Activated CD8-positive, alpha-beta memory T cell treated with anti-CD3 and anti-CD28 coated beads for 36 hours (primary cell): ENCODE data around the gene ELP5. TPM values are rescaled to one million over a fixed set of nuclear protein-coding genes. Genes with fewer than 3 reads are reported as not detected.

ENCODE experiments used
- CTCF ChIA-PET: fragments of 350-600 bp; sonication (Branson Sonifier 250); formaldehyde crosslinking; loops from one replicate; lab custom pipeline; 2021; ENCODE audit warnings: antibody characterized with exemption; lab: Charles Lee
- POLR2A ChIA-PET: fragments of 350-600 bp; sonication (Branson Sonifier 250); formaldehyde crosslinking; loops from one replicate; lab custom pipeline; 2021; ENCODE audit warnings: antibody characterized with exemption; lab: Charles Lee
- total RNA-seq, 2 experiments: library from RNA; stranded (reverse); gene quantifications; one replicate each; pipeline ENCODE4 v1.2.3, GENCODE V29; 2021

ELP5 gene
- total RNA-seq, 2 experiments from 2014 or later = 107 to 110 TPM

GRCh38 chr17:7226721-7227710 is 25.0 kb upstream of the ELP5 start:
- CTCF ChIA-PET = no interaction called here
- POLR2A ChIA-PET = no interaction called here

GRCh38 chr17:7228920-7229319 is 23.1 kb upstream of the ELP5 start:
- CTCF ChIA-PET = no interaction called here
- POLR2A ChIA-PET = interaction anchor here (0.7 to 1.5 kb wide), 2 partner anchors 9 to 16 kb away, joined by 3 to 6 read pairs; partner anchors contain the start of genes ACADVL and DLG4

- POLR2A ChIA-PET = interaction anchor here (0.6 to 1.5 kb wide), 3 partner anchors 9 to 427 kb away, joined by 3 to 6 read pairs (median 3); partner anchors contain the start of genes ACADVL and DLG4
- CTCF ChIA-PET = no interaction called here
Observed at GRCh38 chr17:7229504-7229903, 22.5 kb upstream of the ELP5 start.

GRCh38 chr17:7232114-7232513 is 19.9 kb upstream of the ELP5 start:
- ChIA-PET CTCF (interaction anchor here (0.8 to 1.5 kb wide), 2 partner anchors 12 to 186 kb away, joined by 3 to 7 read pairs; partner anchors contain the start of gene ACADVL), POLR2A (interaction anchor here (1.1 kb wide), 1 partner anchor 11 kb away, joined by 3 read pairs; no protein-coding TSS in a partner anchor)

GRCh38 chr17:7233701-7234082 is 18.3 kb upstream of the ELP5 start:
- ChIA-PET CTCF (interaction anchor here (0.6 to 1.6 kb wide), 4 partner anchors 13 to 63 kb away, joined by 4 to 7 read pairs (median 4); partner anchors contain the start of gene ACADVL), POLR2A (interaction anchor here (1.1 to 1.7 kb wide), 3 partner anchors 11 to 14 kb away, joined by 4 to 11 read pairs (median 5); partner anchors contain the start of genes ACADVL and DLG4)

GRCh38 chr17:7234083-7234951 is 17.7 kb upstream of the ELP5 start, which contains the start of gene DVL2:
TSS of gene DVL2 (minus strand) at chr17:7234517. CDS start at chr17:7234262, 255 bp downstream.
- ChIA-PET CTCF (interaction anchor here (0.6 to 1.6 kb wide), 5 partner anchors 9 to 94 kb away, joined by 3 to 7 read pairs (median 4); partner anchors contain the start of gene ACADVL), POLR2A (interaction anchor here (1.1 to 1.7 kb wide), 3 partner anchors 12 to 15 kb away, joined by 4 to 11 read pairs (median 5); partner anchors contain the start of genes ACADVL and DLG4)

- POLR2A ChIA-PET = interaction anchor here (4.2 kb wide), 1 partner anchor 17 kb away, joined by 19 read pairs; the partner anchor contains the start of genes ACADVL and DLG4
- CTCF ChIA-PET = interaction anchor here (0.5 to 1.5 kb wide), 3 partner anchors 16 to 92 kb away, joined by 3 to 4 read pairs (median 3); no protein-coding TSS in a partner anchor
Observed at GRCh38 chr17:7235693-7236665, 16.0 kb upstream of the ELP5 start.

GRCh38 chr17:7236808-7237207 is 15.2 kb upstream of the ELP5 start:
- POLR2A ChIA-PET = interaction anchor here (4.2 kb wide), 1 partner anchor 17 kb away, joined by 19 read pairs; the partner anchor contains the start of genes ACADVL and DLG4
- CTCF ChIA-PET = interaction anchor here (0.9 kb wide), 1 partner anchor 17 kb away, joined by 3 read pairs; no protein-coding TSS in a partner anchor

- POLR2A ChIA-PET = interaction anchor here (0.5 to 4.2 kb wide), 4 partner anchors 14 to 23 kb away, joined by 3 to 19 read pairs (median 6); partner anchors contain the start of genes ACADVL, CTDNEP1, DLG4 and ELP5
- CTCF ChIA-PET = interaction anchor here (0.9 kb wide), 1 partner anchor 17 kb away, joined by 3 read pairs; no protein-coding TSS in a partner anchor
Observed at GRCh38 chr17:7237266-7237760, 14.7 kb upstream of the ELP5 start.

- CTCF ChIA-PET = interaction anchor here (0.7 to 1.8 kb wide), 2 partner anchors 17 to 25 kb away, joined by 3 to 5 read pairs; no protein-coding TSS in a partner anchor
- POLR2A ChIA-PET = interaction anchor here (0.5 to 4.2 kb wide), 8 partner anchors 11 to 99 kb away, joined by 3 to 19 read pairs (median 3); partner anchors contain the start of genes ACADVL, ACAP1, CTDNEP1 and DLG4
Observed at GRCh38 chr17:7237761-7238419, 14.1 kb upstream of the ELP5 start.

GRCh38 chr17:7238420-7239090 is 13.5 kb upstream of the ELP5 start:
- ChIA-PET POLR2A (interaction anchor here (0.6 to 4.2 kb wide), 8 partner anchors 10 to 342 kb away, joined by 3 to 19 read pairs (median 3); partner anchors contain the start of genes ACADVL, ACAP1, CTDNEP1 and DLG4), CTCF (interaction anchor here (0.7 to 1.8 kb wide), 2 partner anchors 18 to 25 kb away, joined by 3 to 5 read pairs; no protein-coding TSS in a partner anchor)

- CTCF ChIA-PET = interaction anchor here (1.0 to 3.0 kb wide), 4 partner anchors 11 to 57 kb away, joined by 4 to 17 read pairs (median 6); partner anchors contain the start of genes ACADVL, CTDNEP1, DLG4 and ELP5
Observed at GRCh38 chr17:7239091-7240027, 12.7 kb upstream of the ELP5 start, which contains the start of gene PHF23. TSS of gene PHF23 (minus strand) at chr17:7239457. CDS start at chr17:7239279, 178 bp downstream.

GRCh38 chr17:7240375-7240774 is 11.6 kb upstream of the ELP5 start:
- POLR2A ChIA-PET = interaction anchor here (0.9 kb wide), 1 partner anchor 41 kb away, joined by 4 read pairs; the partner anchor contains the start of gene SLC2A4
- CTCF ChIA-PET = interaction anchor here (1.3 to 3.0 kb wide), 3 partner anchors 10 to 56 kb away, joined by 3 to 17 read pairs (median 7); partner anchors contain the start of genes CTDNEP1 and ELP5

More at GRCh38 chr17:7239091-7240027, 12.7 kb upstream of the ELP5 start, which contains the start of gene PHF23:
- POLR2A ChIA-PET = interaction anchor here (0.9 to 4.2 kb wide), 5 partner anchors 12 to 341 kb away, joined by 3 to 19 read pairs (median 4); partner anchors contain the start of genes ACADVL, CTDNEP1, DLG4 and ELP5
